Colonic mucosa (tissue), 4 donors: Measurements from ENCODE around the gene IFNE. TPM values are rescaled to one million over a fixed set of nuclear protein-coding genes. Genes with fewer than 3 reads are reported as not detected.

Experiments
- DNase-seq: peaks from one replicate; pipeline ENCODE4 v3.0.0-alpha.2; 2020
- H3K27ac ChIP-seq: fragments of 200-600 bp; one replicate; pipeline ENCODE4 v1.8.0; 2021
- H3K27me3 ChIP-seq: fragments of 200-600 bp; one replicate; pipeline ENCODE4 v1.8.0; 2021
- H3K36me3 ChIP-seq: fragments of 200-600 bp; one replicate; pipeline ENCODE4 v1.8.0; 2021
- H3K4me1 ChIP-seq: fragments of 200-600 bp; one replicate; pipeline ENCODE4 v1.8.0; 2021; ENCODE audit warnings: mild to moderate bottlenecking
- H3K4me3 ChIP-seq: fragments of 200-600 bp; one replicate; pipeline ENCODE4 v1.8.0; 2021
- H3K9ac ChIP-seq, 2 donors: one replicate each; pipeline ENCODE4 v1.7.0; 2013; ENCODE audit warnings: control low read depth in 2 of 2, low read depth in 2 of 2, low read length in 2 of 2
- H3K9me3 ChIP-seq: fragments of 200-600 bp; one replicate; pipeline ENCODE4 v1.8.0; 2021
- CTCF ChIP-seq: fragments of 200-600 bp; IDR thresholded peaks from one replicate; pipeline ENCODE4 v1.8.0; 2022; ENCODE audit warnings: antibody characterized with exemption, mild to moderate bottlenecking
- intact Hi-C: fragments of 100-400 bp; cut with DNase I; formaldehyde crosslinking; loops from one replicate; pipeline ENCODE4 v1.14.1; 2022
- total RNA-seq, 2 donors: library from RNA; stranded (reverse); fragmentation: NEBNext Ultra II Directional in 1 of 2; extraction: Animal tissue kit (Norgen Biotek cat#: 25700) in 1 of 2; gene quantifications; one replicate each; pipeline ENCODE4 v1.2.1, GENCODE V29; 2021
- donor health status: healthy.
- donor health status: DM: no; HTN: no; CAD: no.
- donor health status: DM: no; HTN: no; CAD: no.

The IFNE gene
- total RNA-seq, 2 donors from 2014 or later: not detected

- no peak for TF ChIP-seq CTCF
- intact Hi-C loops: no loop called here
- DNase-seq: no peak
These were observed 34.7 kb upstream of the IFNE start for GRCh38 chr9:21516796-21517195.

GRCh38 chr9:21513431-21513830 lies 31.3 kb upstream of the IFNE start:
- H3K27ac ChIP-seq: no peak overlapping the region

More at GRCh38 chr9:21516796-21517195, 34.7 kb upstream of the IFNE start:
- no peaks in the 10 kb centered on the region for H3K27me3 ChIP-seq
- no peak overlapping the region for H3K4me3 ChIP-seq
- no peaks in the 10 kb centered on the region for H3K9me3 ChIP-seq
- no peaks in the 10 kb centered on the region for H3K36me3 ChIP-seq
- H3K9ac ChIP-seq: no peak overlapping the region
- H3K27ac ChIP-seq: no peak overlapping the region
- H3K4me1 ChIP-seq: no peaks in the 10 kb centered on the region

GRCh38 chr9:21510806-21511205 lies 28.7 kb upstream of the IFNE start:
- Histone ChIP-seq H3K4me1 (no peaks in the 10 kb centered on the region), H3K9me3 (no peaks in the 10 kb centered on the region), H3K27me3 (no peaks in the 10 kb centered on the region), H3K36me3 (no peaks in the 10 kb centered on the region), H3K27ac (no peak overlapping the region), H3K9ac (no peak overlapping the region), H3K4me3 (no peak overlapping the region)
- intact Hi-C loops: no loop called here
- DNase-seq: no peak
- no peak for TF ChIP-seq CTCF

More at GRCh38 chr9:21513431-21513830, 31.3 kb upstream of the IFNE start:
- DNase-seq: no peak
- TF ChIP-seq CTCF: no peak
- Histone ChIP-seq H3K4me3 (no peak overlapping the region), H3K27me3 (no peaks in the 10 kb centered on the region), H3K36me3 (no peaks in the 10 kb centered on the region), H3K4me1 (no peaks in the 10 kb centered on the region), H3K9me3 (no peaks in the 10 kb centered on the region), H3K9ac (no peak overlapping the region)
- intact Hi-C loops: no loop called here

GRCh38 chr9:21507483-21507790 lies 25.3 kb upstream of the IFNE start:
- no peak for TF ChIP-seq CTCF
- Histone ChIP-seq H3K9ac (no peak overlapping the region), H3K9me3 (no peaks in the 10 kb centered on the region), H3K27ac (no peak overlapping the region), H3K36me3 (no peaks in the 10 kb centered on the region), H3K27me3 (no peaks in the 10 kb centered on the region), H3K4me1 (no peaks in the 10 kb centered on the region), H3K4me3 (no peak overlapping the region)
- intact Hi-C loops: loop anchor here (10.0 kb wide), 1 partner anchor 177 kb away; no protein-coding TSS in a partner anchor
- no peak for DNase-seq

- Histone ChIP-seq H3K27me3 (no peaks in the 10 kb centered on the region), H3K9ac (no peak overlapping the region), H3K4me3 (no peak overlapping the region), H3K9me3 (no peaks in the 10 kb centered on the region), H3K4me1 (no peaks in the 10 kb centered on the region), H3K36me3 (no peaks in the 10 kb centered on the region), H3K27ac (no peak overlapping the region)
- intact Hi-C loops: loop anchor here (10.0 kb wide), 1 partner anchor 178 kb away; no protein-coding TSS in a partner anchor
- no peak for DNase-seq
- no peak for TF ChIP-seq CTCF
These were observed 24.7 kb upstream of the IFNE start for GRCh38 chr9:21506626-21507482.
